ENCODE results near the gene SRGN.

SRGN gene

DNA sequence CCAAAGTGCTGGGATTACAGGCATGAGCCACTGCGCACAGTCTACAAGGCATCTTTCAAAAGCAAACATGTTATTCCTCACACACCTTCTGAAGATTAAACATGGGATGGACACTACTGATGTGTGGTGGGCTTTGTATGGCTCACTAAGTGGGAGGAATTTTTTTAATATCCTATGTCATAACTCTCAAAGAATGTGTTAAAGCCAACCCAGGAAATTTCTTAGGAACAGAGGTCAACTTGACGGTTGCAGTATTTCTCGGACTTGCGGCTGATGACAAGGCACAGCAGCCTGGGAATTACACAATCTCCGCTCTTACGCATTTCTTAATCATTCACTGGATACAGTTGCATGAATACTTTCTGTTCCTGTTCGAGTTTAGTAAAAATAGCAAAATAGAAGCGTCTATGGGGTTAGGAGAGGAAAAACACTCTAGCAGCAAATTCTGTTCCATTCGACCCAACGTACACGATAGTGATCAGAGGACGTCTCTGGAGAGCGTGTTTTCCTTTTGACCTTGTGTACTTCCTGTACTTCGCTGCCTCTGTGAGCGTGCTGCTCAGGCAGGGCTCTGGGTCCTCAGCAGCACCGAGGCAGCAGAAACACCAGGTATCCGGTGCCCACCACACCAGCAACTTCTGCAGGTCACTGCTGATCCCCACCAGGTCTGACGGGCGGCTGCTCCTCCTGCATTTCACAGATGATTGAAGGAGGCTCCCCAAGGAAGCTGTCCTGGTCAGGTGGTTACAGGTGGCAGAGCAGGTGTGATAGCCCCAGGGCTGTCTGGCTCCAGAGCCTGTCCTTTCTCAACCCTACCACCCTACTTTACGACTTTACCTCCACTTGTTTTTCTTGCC is 26.4 kb upstream of the SRGN start:
- DNase-seq, result no peak

DNA sequence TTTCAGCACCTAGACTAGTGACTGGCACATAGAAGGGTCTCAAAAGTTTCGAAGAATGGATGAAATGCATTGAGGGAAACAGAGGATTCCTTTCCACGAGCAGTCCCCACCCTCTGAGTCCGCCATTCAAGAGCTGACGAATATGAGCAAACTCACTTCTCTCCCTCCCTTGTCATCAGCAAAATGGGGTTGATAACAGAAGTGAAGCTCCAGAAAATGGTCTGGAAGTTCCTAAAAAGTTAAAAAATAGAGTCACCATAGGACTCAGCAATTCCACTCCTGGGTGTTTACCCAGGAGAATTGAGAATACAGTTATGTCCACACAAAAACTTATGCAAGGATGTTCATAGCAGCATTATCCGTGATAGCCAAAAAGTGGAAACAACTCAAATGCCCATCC is 25.0 kb upstream of the SRGN start:
- DNase-seq, result no peak

DNA sequence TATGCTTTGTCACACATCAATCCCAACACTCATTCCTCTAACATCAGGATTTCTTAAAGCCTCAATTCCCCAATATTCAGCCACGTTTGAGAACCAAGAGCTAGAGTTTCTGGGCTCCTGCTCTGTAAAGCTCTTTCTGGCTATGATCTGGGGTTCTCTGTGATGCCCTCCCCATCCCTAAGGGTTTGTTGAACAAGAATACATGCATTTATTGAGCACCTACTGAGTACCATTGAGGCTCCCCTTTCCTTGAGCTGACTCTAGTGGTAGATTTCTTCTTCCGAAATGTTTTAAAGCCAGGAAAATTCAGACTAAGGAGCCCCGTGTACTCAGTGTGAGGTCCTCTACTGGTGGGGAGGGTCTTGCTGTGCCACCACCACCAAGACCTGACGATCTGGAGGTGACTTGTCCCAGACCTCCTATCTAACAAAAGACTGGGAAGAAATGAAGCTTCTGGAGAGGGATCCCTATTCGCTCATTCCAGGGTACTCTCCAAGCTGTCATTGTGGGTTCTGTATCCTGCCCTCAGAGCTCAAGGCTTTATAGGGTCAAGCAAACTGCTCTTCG is 23.1 kb upstream of the SRGN start:
- DNase-seq, result no peak

DNA sequence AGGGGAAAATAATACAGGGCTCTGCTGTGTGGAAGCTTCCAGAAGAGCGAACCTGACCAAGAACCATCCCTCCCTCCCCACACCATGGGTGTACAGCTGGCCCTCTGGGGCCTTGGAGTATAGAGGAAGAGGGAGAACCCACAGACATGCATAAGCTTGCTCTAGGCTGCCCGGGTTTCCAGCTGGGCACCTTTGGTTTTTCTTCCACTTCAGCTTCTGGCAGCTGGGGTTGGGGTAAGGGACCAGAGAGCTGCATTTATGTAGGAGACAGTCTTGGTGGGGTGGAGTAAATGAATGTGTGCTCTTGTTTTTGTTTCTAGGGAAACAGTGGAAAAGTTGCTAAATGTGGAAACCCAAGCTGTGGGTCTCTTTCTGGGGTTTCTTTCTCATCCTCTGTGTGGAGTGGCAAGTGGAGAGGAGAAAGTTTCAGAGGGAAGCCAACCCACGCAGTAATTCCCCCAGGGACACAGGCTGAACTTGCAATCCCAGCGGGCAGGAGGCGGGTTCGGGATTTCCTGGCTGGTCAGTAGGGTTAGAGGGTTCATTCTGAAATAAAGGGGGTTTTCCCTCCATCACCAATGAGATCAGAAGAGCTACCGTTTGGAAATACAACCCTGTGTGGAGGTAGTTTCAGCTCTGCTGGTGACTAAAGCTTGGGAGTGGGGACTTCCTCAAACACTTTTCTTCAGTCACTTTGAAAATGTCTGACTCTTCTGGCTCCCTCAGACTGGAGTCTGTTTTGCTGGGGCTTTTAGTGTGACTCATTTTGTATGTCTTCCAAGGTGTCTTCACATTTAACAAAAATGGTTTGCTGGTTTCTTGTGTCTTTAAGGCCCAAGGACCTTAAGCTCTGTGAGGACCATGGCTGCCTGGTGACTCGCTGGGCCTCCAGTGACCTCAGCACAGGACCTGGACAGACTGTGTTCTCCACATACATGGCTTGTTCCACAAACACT is 22.2 kb upstream of the SRGN start:
- DNase-seq, result peak; percentile 1

DNA sequence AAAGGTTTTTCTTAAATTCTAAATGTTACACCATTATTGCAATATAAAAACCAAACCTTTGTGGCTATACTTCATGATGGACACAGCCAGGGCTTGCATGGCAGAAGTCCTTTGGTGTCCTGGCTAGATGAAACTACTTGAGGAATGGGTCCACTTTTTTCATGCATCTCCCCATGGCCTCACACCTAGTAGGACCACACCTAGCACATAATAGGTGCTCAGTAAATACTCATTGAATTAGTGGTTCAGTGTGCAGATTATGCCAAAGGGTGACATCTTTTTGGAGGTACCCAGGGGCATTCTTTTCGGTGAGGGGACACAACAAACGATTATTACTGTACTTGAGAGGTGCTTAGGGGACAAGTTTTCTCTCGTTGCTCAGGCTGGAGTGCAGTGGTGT is 20.7 kb upstream of the SRGN start:
- DNase-seq, result no peak

DNA sequence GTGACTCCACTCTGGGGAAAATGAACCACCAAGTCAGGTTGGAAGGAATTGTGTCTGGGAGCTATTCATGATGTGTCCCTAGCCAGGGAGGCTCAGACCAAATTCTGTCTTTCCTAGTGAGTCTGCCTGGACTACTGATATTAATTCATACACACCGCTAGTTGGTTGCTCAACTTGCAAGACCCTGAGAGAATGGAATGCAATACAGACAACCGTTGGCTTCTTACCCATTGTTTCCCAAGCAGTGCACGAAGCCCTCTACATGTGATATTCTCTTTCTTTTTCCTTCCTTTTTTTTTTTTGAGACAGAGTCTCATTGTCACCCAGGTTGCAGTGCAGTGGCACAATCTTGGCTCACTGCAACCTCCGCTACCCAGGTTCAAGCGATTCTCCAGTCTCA is 19.4 kb upstream of the SRGN start:
- DNase-seq, result no peak

DNA sequence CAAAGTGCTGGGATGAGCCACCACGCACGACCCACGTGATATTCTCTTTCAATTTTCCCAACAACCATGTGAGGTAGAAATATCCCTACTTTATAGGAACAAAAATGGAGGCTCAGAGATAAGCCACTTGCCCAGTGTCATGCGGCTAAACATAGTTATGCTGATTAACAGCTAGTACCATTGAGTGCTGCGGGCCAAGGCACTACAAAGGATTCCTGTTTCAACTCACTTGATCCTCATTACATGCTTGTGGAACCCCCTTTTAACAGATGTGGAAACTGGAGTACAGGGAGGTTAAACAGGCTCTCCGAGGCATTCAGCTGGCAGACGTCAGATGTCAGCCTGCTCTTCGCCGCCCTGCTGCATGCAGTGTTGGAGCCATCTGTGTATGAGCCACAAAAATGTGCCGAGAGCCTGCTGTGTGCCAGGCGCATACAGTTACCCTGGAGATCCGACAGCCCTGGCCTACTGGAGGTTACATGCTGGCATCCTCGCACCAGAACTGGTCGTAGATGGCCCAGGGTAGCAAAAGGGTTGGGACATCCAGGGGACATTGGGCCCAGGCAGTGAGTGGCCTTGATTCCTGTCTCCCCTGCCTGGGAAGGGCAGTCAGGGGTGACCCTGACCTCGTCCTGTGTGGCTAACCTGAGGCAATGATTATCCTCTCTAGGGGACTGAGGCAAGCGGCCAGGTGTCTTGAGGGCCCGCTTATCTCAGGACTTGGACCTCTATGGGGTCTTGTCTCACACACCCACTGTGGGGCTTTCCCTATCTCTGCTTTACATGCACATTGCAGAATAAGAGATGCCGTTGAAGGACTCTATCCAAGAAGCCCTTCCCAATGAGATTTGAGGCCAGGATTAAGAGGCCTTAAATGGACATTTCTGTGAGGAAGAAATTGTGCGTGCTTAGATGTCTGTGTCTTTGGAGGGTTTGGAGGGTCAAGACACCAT is 18.5 kb upstream of the SRGN start:
- peak; percentile 83 for DNase-seq

DNA sequence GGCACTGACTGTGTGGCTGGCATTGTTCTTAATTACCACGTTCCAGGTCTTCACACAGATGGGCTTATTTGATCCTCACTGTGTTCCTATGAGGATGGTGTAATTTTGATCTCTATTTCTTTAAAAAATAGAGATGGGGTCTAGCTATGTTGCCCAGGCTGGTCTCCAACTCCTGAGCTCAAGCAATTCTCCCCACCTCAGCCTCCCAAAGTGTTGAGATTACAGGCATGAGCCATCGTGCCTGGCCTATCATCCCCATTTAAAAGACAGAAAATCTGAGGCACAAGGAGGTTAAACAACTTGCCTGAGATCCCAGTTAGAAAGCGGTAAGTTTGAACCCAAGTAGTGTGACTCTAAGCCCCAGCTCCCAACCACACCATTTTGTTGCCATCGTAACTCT is 17.0 kb upstream of the SRGN start:
- no peak for DNase-seq

DNA sequence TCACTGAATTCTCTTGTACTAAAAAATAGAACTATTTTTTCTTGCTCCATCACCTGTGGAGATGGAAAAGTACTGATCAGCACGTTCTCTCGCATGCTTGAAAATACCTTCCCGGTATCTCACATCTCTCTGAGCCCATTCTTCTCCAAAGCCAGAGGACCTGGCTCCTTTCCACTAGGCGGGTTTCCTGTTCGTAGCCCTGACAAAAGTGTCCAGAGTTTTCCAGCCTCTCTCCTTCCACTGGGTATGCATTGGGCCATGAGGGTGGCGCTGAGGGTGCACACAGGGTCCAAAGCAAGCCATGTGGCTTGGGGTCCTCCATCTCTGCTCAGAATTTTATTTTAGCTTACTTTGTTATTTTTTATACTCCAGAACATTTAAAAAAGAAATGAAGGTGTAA is 16.3 kb upstream of the SRGN start:
- DNase-seq, result no peak

DNA sequence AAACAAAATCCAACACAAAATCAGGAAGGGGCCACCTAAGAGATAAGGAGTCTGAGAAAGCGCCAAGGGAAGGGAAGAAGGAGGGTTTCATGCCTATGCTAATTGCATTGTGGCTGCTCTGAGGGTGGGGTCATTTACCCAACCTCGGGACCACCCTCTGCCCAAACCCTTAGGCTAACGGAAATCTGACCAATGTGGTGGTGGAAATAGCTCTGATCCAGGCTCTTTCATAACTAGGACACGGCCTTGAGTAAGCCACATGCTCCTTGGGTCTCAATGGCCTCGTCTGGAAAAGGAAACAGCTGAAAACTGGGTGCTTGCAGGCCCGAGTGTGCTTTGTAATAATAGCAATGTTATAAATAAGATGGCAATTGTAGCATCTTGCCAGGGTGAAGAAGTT is 14.9 kb upstream of the SRGN start:
- no peak for DNase-seq

DNA sequence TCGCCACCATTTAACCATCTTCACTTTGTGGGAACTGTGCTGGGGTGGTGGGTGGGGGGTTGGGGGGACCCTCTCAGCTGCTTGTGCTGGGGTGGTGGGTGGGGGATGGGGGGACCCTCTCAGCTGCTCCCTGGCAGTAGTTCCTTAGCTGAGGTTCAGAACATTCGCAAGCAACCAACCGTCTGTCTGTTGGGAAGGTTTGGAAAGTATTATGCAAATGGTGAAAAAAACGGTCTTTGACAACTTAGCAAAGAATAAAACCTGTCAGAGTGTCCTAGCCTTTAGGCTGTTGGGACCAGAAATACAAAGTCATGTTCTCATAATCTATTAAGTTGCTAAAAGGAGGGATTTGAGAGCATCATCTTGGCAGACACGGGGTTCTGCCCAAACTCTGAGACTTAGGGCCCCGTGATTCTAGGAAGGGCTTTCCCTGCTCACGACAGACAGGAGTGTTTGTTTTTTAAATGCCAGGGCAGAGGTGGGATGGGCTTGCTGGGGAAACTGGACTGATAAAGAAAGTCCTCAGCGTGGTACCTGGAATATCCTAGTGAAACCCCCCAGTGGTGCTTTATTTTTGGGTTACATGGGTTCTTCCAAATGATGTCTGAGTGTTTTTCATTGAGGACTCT is 14.1 kb upstream of the SRGN start:
- DNase-seq, result no peak

DNA sequence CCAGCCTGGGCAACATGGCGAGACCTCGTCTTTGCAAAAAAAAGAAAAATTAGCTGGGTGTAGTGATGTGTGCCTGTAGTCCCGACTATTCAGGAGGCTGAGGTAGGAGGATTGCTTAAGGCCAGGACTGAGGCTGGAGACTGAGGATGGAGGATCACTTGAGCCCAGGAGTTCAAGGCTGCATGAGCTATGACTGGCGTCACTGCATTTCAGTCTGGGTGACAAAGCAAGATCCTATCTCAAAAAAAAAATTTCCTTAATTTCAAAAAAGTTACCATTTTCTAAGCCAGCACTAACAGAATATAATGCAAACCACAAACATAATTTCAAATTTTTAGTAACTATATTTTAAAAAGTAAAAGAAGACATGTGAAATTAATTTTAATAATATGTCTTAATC is 13.4 kb upstream of the SRGN start:
- no peak for DNase-seq

DNA sequence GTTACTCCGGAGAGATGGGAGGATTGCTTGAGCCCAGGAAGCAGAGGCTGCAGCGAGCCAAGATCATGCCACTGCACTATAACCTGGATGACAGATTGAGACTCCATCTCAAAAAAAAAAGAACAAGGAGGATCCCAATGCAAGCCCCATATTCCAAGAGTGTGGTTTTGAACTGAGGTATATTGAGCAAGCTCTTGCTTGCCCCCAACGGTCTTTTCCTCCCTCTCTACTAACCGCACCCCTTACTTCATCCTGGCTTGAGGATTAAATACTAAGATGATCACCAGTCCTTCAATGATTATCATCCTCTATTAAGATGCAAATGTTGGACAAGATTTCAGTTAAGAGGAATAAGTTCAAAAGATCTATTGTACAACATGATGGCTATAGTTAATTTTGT is 12.5 kb upstream of the SRGN start:
- no peak for DNase-seq

DNA sequence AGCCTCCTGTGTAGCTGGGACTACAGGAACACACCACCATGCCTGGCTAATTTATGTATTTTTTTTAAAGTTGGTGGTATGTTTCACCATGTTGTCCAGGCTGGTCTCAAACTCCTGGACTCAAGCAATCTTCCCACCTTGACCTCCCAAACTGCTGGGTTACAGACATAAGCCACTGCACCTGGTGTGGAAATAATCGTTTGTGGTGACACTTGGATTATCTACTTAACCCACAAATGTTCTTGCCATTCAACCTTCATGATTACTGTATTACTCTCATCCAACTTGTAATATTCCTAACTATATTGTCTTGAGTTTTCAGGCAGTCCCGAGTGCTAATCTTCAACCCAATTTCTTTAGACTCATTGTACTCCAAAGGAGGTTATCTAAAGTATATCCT is 9.6 kb upstream of the SRGN start:
- no peak for DNase-seq

DNA sequence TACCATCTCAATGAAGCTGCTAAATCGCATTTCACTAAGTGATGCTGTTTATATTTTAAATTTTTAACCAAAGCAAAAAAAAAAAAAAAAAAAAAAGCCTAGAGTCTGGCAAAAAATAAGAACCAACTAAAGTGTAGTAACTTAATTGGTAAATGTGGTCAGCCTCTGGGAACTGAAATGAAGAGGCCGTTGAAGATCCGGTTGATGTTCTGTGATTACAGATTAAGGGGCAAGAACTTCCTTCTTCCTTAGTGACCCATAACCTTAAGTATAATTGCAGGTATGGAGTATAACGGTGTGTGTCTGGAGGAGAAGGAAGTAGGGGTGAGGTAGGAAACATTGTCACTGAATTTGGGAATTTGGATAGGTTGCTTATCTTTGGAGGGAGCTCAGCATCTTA is 7.7 kb upstream of the SRGN start:
- no peak for DNase-seq

DNA sequence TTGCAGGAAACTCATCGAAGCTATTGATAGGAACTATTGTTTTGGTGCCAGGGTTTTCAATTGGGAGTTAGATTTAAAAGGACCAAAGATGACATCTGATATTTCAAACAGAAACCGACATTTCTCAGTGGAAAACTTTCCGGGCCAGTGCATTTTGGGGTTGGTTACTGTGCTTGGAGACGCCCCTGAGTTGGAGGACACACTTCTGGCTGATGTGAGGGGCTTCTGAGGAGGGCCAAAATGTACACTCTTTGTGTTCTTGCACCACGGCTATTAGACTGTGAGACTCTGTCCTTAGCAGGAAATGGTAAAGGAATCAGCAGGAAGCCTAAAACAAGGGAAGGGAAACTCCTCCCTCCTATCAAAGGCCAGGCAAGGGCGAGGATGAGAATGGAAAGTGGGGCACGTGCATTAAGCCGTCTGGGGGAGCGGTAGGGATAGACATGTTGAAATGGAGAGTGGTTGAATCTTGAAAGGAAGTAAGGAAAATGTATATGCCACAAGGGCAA is 1.8 kb upstream of the SRGN start:
- DNase-seq, result no peak

DNA sequence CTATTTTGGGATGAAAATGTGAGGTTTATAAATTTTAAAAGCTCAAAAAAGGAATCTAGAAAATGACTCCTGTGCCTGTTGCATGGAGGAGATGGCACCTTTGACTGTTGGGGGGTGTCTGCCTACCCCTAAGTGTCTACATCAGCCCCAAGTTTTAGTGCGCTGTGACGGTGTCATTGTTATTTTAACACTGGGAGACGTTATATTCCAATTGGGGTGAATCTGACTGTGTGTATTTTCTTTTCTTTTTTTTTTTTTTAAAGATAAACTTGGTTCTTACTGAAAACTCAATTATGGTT is 517 bp downstream of the SRGN start:
- no peak for DNase-seq

DNA sequence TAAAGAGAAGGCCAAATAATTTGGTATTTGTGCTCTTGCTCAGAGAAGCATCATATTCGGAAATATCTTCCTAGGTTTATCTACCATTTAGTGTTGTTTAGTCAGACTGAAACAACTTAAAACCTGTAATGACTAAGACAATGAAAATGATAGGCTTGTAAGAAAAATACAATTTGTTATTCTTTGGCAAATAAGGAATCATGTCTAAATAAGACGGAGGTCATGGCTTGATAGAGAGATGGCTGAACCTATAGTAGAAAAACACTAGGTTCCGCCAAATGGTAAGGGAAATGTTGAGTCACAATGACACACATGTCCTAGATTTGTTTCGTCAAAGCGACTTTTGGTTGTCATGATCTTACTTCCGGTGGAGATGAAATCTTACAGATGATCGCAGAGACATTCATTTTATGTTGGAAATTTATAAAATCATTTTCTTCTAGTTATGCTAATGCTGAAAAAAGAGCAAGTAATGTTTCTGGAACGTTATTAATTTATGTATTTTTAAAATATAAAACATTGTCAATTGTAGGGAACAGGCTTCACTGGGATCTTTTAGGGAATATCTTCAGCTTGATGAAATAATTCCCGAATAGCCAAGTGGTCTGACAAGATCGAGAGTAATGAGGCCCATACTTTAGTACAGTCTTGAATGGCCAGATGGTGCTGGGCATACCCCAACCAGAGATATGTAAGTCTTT is 1.0 kb downstream of the SRGN start:
- no peak for DNase-seq

DNA sequence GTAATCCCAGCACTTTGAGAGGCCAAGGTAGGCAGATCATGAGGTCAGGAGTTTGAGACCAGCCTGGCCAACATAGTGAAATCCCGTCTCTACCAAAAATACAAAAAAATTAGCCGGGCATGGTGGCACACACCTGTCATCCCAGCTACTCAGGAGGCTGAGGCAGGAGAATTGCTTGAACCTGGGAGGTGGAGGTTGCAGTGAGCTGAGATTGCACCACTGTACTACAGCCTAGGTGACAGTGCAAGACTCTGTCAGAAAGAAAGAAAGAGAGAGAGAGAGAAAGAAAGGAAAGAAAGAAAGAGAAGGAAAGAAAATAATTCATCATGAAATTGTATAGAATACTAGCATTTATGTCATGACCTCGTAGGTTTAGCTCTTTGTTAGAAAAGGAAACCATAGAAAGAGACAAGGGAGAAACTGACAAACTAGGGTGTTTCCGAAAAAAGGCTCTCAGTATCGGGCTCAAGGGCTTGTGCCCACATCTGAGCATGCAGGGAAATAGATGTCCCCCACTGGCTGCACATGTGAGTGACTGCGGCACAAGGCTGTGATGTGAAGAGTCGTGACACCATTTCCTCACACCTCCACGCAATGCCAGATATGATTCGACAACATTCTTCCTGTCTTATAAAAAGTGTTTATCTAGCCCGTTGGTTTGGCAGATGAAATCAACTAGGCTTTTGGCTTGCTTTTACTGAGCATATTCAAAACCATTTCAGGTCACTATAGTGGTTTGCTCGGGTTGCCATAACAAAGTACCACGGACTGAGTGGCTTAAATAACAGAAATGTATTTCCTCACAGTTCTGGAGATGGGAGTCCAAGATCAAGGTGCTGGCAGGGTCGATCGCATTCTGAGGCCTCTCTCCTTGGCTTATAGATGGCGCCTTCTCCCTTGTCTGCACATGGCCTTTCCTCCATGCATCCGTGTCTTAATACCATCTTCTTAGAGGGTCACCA is 2.0 kb downstream of the SRGN start:
- no peak for DNase-seq

DNA sequence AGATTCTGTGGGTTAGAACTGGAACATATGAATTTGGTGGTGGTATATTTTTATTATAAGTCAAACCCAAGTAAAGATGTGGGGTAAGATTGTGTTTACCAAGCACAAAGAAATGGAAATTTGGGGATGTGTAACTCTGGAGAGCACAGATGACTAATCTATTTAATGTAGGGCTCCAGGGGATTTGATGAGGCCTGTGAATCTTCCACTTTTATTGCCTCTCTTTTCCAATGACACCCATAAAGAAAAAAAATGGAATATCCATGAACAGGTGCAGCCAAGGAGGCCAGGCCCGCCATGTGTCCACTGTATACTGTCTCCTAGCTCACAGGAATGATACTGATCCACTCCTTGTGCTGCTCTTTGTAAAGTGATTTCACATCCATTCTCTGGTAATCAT is 2.8 kb downstream of the SRGN start:
- no peak for DNase-seq

All from NCI-H2171 treated with DMSO at 0.1 percent for 48 hours (cell line).